DND-41 (cell line): Measurements from ENCODE around the gene RDH16.

ENCODE experiments used
- ATAC-seq: fragments of 200-7000 bp; cut with Tn5 transposase; 3 replicates; pipeline ENCODE4 v1.9.1; 2021; ENCODE audit warnings: low read depth; ENCODE audit not compliant: insufficient read depth
- DNase-seq: peaks from one replicate; pipeline ENCODE4 v3.0.0-alpha.2; 2020
- H2AFZ ChIP-seq: 2 replicates; pipeline ENCODE4 v1.6.0; 2012; ENCODE audit warnings: low read depth, low read length
- H3K27ac ChIP-seq: 2 replicates; pipeline ENCODE4 v1.5.1; 2012; ENCODE audit warnings: low read length, inconsistent platforms
- H3K27me3 ChIP-seq: fragments of 200-600 bp; sonication (generic); 2 replicates; pipeline ENCODE4 v1.6.0; 2012; ENCODE audit warnings: low read length, mild to moderate bottlenecking, inconsistent platforms; ENCODE audit not compliant: insufficient read depth, poor library complexity
- H3K36me3 ChIP-seq: 2 replicates; pipeline ENCODE4 v1.5.1; 2012; ENCODE audit warnings: low read length, inconsistent platforms; ENCODE audit not compliant: insufficient read depth
- H3K4me1 ChIP-seq: 2 replicates; pipeline ENCODE4 v1.5.1; 2012; ENCODE audit warnings: mild to moderate bottlenecking, low read length; ENCODE audit not compliant: insufficient read depth
- H3K4me2 ChIP-seq: 2 replicates; pipeline ENCODE4 v1.6.0; 2012; ENCODE audit warnings: mild to moderate bottlenecking, moderate library complexity, low read length, inconsistent platforms; ENCODE audit not compliant: insufficient read depth
- H3K4me3 ChIP-seq, 2 experiments: fragments of 200-600 bp in 1 of 2; shearing (Covaris generic) in 1 of 2; 2 replicates each; pipeline ENCODE4 v1.5.1; 2012 to 2016; ENCODE audit warnings: inconsistent platforms in 2 of 2, low read length in 2 of 2, mild to moderate bottlenecking in 2 of 2, low read depth in 1 of 2, moderate library complexity in 1 of 2
- H3K79me2 ChIP-seq: 2 replicates; pipeline ENCODE4 v1.6.0; 2012; ENCODE audit warnings: low read length, inconsistent platforms; ENCODE audit not compliant: insufficient read depth
- H3K9ac ChIP-seq: 2 replicates; pipeline ENCODE4 v1.6.0; 2012; ENCODE audit warnings: low read depth, mild to moderate bottlenecking, inconsistent platforms, low read length, moderate library complexity
- H3K9me3 ChIP-seq: 2 replicates; pipeline ENCODE4 v1.5.1; 2012; ENCODE audit warnings: low read length, moderate library complexity, mild to moderate bottlenecking, inconsistent platforms; ENCODE audit not compliant: insufficient read depth, severe bottlenecking
- H4K20me1 ChIP-seq: 2 replicates; pipeline ENCODE4 v1.6.0; 2012; ENCODE audit warnings: low read length; ENCODE audit not compliant: insufficient read depth
- EZH2 ChIP-seq: IDR thresholded peaks from 3 replicates; pipeline ENCODE4 v1.6.1; 2012; ENCODE audit warnings: borderline replicate concordance, low read depth, mild to moderate bottlenecking, moderate library complexity, low read length, inconsistent platforms; ENCODE audit not compliant: severe bottlenecking
- TF ChIP-seq, protein P1 (sequence below): IDR thresholded peaks from 2 replicates; pipeline ENCODE4 v1.5.1; 2012; ENCODE audit warnings: borderline replicate concordance, low read length, moderate library complexity, mild to moderate bottlenecking; ENCODE audit not compliant: poor library complexity, severe bottlenecking; ENCODE audit errors: extremely low read depth

RDH16 gene

GRCh38 chr12:57004651-57005050, 47.2 kb upstream of the RDH16 start:
- no peak for TF ChIP-seq EZH2
- TF ChIP-seq, protein P1, sequence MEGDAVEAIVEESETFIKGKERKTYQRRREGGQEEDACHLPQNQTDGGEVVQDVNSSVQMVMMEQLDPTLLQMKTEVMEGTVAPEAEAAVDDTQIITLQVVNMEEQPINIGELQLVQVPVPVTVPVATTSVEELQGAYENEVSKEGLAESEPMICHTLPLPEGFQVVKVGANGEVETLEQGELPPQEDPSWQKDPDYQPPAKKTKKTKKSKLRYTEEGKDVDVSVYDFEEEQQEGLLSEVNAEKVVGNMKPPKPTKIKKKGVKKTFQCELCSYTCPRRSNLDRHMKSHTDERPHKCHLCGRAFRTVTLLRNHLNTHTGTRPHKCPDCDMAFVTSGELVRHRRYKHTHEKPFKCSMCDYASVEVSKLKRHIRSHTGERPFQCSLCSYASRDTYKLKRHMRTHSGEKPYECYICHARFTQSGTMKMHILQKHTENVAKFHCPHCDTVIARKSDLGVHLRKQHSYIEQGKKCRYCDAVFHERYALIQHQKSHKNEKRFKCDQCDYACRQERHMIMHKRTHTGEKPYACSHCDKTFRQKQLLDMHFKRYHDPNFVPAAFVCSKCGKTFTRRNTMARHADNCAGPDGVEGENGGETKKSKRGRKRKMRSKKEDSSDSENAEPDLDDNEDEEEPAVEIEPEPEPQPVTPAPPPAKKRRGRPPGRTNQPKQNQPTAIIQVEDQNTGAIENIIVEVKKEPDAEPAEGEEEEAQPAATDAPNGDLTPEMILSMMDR = no peak
- H3K79me2 ChIP-seq = peaks cover 64% of the 10 kb centered on the region
- H3K27me3 ChIP-seq = no peaks in the 10 kb centered on the region
- H3K27ac ChIP-seq = no peak overlapping the region
- peaks cover 49% of the 10 kb centered on the region for H4K20me1 ChIP-seq
- no peak for ATAC-seq
- H3K4me2 ChIP-seq = peak overlapping the region; percentile 83
- H3K36me3 ChIP-seq = peaks cover 50% of the 10 kb centered on the region
- H3K9me3 ChIP-seq = no peaks in the 10 kb centered on the region
- DNase-seq = no peak
- H3K4me3 ChIP-seq = peak overlapping the region in 1 of 2 experiments; percentile 66; a peak in 1 of 4 replicates
- H3K4me1 ChIP-seq = peaks cover 23% of the 10 kb centered on the region
- peak overlapping the region; percentile 68; the same call in 1 of the 2 replicates for H3K9ac ChIP-seq
- no peak overlapping the region for H2AFZ ChIP-seq

DNA sequence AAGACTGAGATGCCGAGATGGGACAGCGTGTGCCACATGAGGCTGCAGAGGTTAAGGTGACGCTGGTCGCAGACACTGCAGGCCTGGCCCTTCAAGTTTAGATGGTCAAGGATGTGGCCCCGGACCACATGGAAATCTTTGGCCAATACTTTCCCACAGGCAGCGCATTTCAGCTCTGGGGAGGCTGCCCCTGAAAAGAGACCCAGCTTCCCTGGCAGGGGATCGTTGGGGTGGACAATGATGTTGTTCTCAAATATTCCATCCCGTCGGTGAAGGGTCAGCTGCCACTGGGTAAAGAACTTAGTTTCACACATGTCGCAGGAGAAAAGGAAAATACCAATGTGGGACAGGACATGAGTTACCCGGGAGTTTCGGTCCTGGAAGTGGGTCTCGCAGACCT, 46.0 kb upstream of the RDH16 start:
- Histone ChIP-seq H3K27me3 (no peaks in the 10 kb centered on the region), H3K36me3 (peaks cover 50% of the 10 kb centered on the region), H3K4me3 (no peak overlapping the region), H3K79me2 (peaks cover 65% of the 10 kb centered on the region), H4K20me1 (peaks cover 51% of the 10 kb centered on the region), H3K9ac (no peak overlapping the region), H3K4me2 (no peak overlapping the region), H3K27ac (no peak overlapping the region), H2AFZ (no peak overlapping the region), H3K4me1 (peaks cover 23% of the 10 kb centered on the region), H3K9me3 (no peaks in the 10 kb centered on the region)
- DNase-seq (no peak), ATAC-seq (no peak)
- TF ChIP-seq EZH2 = no peak
- TF ChIP-seq, protein P1 = no peak

GRCh38 chr12:57001448-57001906, 44.1 kb upstream of the RDH16 start:
- H3K36me3 ChIP-seq = peaks cover 59% of the 10 kb centered on the region
- peaks cover 65% of the 10 kb centered on the region for H3K79me2 ChIP-seq
- H3K4me1 ChIP-seq = peaks cover 18% of the 10 kb centered on the region

More at GRCh38 chr12:57001448-57001906, 44.1 kb upstream of the RDH16 start:
- TF ChIP-seq, protein P1 = peak; percentile 78
- TF ChIP-seq EZH2 = no peak
- Histone ChIP-seq H3K4me2 (no peak overlapping the region), H3K9ac (no peak overlapping the region), H3K27me3 (no peaks in the 10 kb centered on the region), H3K9me3 (no peaks in the 10 kb centered on the region), H3K4me3 (no peak overlapping the region), H2AFZ (no peak overlapping the region), H4K20me1 (peaks cover 65% of the 10 kb centered on the region), H3K27ac (no peak overlapping the region)
- DNase-seq (peak; percentile 71), ATAC-seq (peak; percentile 68)
